NOMO-1 (cell line): Measurements from ENCODE around the gene COL5A2.

Source experiments
- DNase-seq, 2 experiments: peaks; one replicate each; lab custom pipeline; 2025; ENCODE audit not compliant: unreplicated experiment in 2 of 2; lab: John Stamatoyannopoulos, UW

The COL5A2 gene

DNA sequence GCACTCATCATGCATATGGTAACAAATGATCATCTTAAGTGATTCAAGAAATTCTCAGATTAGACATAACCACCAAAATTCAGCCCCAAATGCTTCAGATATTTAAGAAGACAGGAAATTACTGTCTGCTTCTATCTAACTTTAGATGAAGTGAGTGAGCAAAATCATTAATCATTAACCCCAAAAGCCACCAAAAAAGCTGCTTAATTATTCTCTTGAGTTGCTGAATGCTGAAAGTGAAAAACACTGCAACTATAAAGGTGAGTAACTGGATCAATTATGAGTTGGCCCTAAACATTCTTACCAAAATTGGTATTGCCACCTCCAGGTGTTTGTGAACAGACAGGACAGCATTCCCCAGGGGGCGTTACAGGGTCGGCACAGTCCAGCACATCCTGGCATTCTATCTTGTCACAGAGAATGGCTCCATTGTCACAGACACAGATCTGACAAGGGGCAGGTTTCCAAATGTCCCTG, 69.6 kb downstream of the COL5A2 start:
- no peak for DNase-seq

GRCh38 chr2:189104934-189105333, 74.6 kb downstream of the COL5A2 start:
- DNase-seq, result no peak

- no peak for DNase-seq
Measured at GRCh38 chr2:189102735-189103134, 76.8 kb downstream of the COL5A2 start.

GRCh38 chr2:189097934-189098333, 81.6 kb downstream of the COL5A2 start:
- no peak for DNase-seq

GRCh38 chr2:189096769-189097447, 82.7 kb downstream of the COL5A2 start:
- no peak for DNase-seq

GRCh38 chr2:189095101-189095500, 84.5 kb downstream of the COL5A2 start:
- no peak for DNase-seq

- DNase-seq, result no peak
Measured at GRCh38 chr2:189092936-189093335, 86.6 kb downstream of the COL5A2 start.

DNA sequence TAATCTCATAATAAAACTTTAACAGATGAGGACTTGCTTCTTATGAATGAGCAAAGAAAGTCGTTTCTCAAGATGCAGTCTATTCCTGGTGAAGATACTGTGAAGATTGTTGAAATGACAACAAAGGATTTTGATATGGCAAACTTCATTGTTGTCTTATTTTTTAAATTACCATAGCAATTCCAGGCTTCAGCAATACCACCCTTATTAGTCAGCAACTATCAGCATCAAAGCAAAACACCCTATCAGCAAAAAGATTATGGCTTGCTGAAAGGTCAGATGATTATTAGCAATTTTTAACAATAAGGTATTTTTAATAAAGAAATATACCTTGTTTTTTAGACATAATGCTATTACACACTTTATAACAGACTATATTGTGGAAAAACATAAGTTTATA, 88.3 kb downstream of the COL5A2 start:
- DNase-seq, result no peak

GRCh38 chr2:189088591-189089205, 90.9 kb downstream of the COL5A2 start:
- DNase-seq, result no peak

GRCh38 chr2:189086710-189087109, 92.9 kb downstream of the COL5A2 start:
- DNase-seq, result no peak

DNA sequence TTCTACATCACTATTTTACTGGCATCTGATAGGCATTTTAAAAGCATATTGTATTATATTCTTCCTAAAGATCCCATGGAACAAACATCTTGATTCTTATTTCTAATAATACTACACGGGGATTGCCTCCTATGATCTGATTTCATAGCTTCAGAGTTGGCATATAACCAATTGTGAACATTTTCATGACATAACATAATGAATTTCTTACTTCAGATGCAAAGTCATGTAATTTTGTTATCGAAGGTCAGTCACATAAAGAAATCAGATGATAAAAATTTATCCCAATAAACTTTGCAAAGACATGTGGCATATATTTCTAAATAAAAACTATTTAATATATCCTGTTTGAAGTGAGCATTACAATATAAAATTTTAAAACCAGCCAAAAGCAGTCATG, 93.3 kb downstream of the COL5A2 start:
- no peak for DNase-seq

DNA sequence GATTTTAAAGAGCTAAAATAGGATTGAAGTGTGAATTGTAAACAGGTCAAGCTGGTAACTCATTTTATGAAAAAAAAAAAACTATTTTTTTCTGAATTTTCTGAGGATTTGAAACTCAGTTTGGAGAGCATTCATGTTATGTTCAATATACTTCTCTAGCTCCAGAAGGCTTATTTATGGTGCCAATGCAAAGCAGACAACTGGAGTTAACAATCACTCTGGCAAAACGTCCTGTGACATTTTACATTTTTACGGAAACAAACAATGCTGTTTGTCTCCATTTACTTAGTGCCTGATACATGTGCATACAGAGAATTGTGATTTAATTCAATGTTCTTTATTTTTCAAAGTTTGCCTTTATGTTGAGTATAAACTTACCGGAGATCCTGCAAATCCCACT, 96.0 kb downstream of the COL5A2 start:
- no peak for DNase-seq

DNA sequence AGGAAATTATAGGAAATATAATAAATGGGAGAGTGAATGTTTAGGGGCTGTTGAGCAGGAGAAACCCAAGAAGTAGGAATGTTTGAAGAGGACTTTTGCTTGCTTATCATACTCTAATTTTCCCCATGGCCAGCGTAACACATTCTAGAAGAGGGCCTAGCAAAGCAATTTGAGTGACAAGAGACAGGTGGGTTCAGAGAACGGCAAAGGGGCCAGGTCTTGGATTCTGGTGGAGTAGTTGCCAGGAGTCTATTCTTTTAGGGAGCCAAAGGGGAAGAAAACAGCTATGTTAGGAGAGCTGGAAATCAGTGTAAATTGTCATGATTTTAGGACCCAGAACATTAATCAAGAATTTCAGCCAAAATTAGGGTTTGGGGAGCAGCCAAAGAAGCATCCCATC, 96.5 kb downstream of the COL5A2 start:
- DNase-seq, result no peak

DNA sequence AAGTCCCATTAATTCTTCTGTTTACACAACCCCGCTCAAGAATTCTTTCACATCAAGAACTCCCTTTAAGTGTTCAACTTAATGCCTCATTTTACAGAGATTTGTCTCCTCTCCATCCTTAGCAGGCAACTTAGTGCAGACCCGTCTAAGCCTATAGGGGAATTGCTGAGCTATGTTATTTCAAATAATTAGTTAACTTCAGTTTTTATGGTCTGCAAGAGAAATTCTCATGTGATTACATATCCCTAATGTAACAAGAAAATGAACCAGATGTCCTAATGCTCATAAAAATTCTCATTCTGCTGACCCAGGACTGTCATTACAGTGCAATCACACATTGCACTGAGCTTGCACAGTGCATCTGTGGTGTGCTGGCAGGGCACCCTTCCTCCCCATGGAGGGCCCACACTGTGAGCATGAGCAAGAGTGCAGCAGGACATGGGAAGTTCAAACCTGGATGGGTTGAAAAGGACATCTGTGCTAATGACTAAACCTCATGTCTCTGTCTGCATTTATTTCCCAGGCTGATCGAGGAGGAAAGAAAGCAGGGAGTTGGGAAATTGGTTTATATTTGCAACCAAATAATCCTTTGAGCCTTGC, 97.1 kb downstream of the COL5A2 start:
- DNase-seq, result no peak

- no peak for DNase-seq
Measured at GRCh38 chr2:189076572-189076971, 103.0 kb downstream of the COL5A2 start.

DNA sequence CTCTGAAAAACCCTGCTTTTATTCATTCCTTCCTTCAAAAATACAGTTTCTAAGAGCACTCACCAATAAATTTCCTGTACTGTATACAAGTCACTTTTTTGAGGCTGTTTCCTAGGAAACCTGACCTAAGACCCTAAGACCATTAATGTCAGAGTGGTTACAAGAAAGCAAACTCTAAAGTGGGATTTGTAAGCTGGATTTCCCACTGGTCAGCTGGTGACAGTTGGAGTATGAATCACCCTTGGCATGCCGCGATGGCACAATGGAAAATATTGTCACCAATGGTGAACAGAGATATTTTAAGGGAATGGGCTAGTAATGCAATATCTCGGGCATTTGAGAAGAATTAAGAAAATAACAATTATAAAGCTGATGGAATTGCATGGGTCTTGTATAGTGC, 103.4 kb downstream of the COL5A2 start:
- no peak for DNase-seq

DNA sequence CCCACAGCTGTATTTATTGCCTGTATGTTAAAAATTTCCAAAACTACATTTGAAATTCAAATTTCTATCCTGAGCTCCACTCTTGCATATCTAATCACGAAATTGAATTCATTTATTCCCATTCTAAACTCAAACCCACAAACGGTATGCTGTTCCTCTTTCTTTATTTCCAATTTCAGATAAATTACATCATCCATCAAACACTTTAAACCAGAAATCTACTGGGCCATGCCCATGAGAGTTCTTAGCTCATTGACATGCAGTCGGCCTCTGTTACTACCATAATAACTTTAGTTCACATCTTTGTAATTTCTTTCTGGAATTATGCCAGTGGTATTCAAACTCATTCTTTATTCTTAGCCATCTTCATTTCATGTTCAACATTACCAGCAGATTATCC, 105.1 kb downstream of the COL5A2 start:
- DNase-seq, result no peak

GRCh38 chr2:189072036-189072435, 107.5 kb downstream of the COL5A2 start:
- DNase-seq, result no peak

DNA sequence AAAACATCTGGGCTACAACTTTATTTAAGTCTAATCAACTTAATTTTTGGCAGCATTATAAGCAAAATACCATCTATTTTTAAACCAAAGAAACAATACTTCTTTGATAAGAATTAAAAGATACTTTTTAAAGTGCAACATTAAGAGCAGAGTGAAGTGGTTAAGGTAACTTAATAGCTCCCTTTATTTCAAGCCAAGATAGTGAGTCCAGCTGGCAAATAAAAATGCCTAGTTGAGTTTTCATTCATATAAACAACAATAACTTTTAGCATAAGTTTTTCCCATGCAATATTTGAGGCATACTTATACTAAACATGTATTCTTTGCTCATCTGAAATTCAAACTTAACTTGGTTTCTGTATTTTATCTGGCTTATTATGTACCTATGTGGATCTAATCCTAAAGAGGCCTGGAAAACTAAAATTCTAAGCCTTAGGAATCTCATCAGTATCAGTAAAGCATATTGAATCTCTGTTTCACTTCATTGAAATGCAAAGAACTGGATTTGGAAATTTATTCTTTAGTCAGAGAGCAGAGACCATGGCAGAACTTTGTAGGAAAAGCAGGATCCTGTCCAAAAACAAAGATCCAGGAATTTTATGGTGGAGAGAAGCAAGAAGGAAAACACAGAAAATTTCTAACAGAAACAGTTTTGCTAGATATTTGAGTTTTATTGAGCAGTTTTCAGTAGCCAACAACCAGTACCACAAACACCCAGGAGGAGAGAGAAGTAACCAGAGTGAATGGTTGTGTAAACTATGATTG, 109.5 kb downstream of the COL5A2 start:
- DNase-seq, result no peak

GRCh38 chr2:189066037-189066436, 113.5 kb downstream of the COL5A2 start:
- DNase-seq, result no peak

- DNase-seq, result no peak
Measured at GRCh38 chr2:189060096-189060642, 119.4 kb downstream of the COL5A2 start.
